Activated CD8-positive, alpha-beta memory T cell treated with anti-CD3 and anti-CD28 coated beads for 36 hours (primary cell): ENCODE data around the gene IFNA1. TPM values are rescaled to one million over a fixed set of nuclear protein-coding genes. Genes with fewer than 3 reads are reported as not detected.
"Not testable (repeated sequence)": the region's sequence is repeated elsewhere in the genome, so short reads cannot be mapped to it uniquely, and the experiment has no call there.

Experiments
- CTCF ChIA-PET: fragments of 350-600 bp; sonication (Branson Sonifier 250); formaldehyde crosslinking; loops from one replicate; lab custom pipeline; 2021; ENCODE audit warnings: antibody characterized with exemption; lab: Charles Lee
- POLR2A ChIA-PET: fragments of 350-600 bp; sonication (Branson Sonifier 250); formaldehyde crosslinking; loops from one replicate; lab custom pipeline; 2021; ENCODE audit warnings: antibody characterized with exemption; lab: Charles Lee
- total RNA-seq, 2 experiments: library from RNA; stranded (reverse); gene quantifications; one replicate each; pipeline ENCODE4 v1.2.3, GENCODE V29; 2021

IFNA1 gene
- total RNA-seq, 2 experiments from 2014 or later = not detected

DNA sequence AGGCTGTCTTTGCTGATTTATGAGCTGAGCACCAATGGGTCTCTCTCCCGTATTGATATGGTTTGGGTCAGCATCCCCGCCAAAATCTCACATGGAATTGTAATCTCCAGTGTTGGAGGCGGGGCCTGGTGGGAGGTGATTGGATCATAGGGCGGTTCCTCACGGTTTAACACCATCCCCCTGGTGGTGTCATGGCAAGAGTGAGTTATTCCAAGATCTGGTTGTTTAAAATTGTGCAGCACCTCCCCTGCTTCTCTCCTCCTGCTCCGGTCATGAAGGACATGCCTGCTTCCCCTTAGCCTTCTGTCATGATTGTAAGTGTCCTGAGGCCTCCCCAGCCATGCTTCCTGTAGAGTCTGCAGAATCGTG is 5.2 kb upstream of the IFNA1 start:
- POLR2A ChIA-PET = not testable (repeated sequence)

DNA sequence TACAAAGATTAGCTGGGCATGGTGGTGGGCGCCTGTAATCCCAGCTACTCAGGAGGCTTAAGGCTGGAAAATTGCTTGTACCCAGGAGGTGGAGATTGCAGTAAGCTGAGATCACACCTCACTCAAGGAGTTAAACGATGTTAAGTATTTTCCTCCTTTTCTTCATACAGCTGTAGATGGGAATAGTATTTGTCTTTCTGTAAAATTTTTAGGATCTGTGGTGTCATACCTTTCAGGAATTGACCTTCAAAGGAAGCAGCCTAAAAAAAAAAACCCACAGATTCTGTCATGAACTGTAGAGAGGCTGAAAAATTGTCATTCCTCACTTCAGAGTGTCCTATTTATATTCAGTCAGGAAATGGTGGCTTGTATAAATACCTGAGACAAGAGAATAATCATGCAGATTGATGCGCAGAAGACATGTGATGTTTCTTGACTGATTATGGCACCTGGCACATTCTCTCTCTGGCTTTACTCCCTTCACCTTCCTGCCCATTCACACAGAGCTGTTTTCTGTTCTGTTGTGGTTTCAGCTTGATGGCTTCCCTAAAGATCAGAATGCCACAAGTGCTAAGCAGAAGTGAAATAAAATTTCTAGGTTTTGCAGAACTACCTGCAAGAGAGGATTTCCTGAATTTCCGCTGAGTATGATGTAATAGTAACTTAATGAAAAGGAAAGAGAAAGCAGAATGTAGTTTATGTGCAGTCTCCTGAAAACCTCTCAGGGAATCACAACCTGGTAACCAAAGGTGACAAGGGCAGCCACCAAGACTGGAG is 3.8 kb downstream of the IFNA1 start:
- CTCF ChIA-PET = no interaction called here
- POLR2A ChIA-PET = no interaction called here

More for the DNA sequence above, 5.2 kb upstream of the IFNA1 start:
- CTCF ChIA-PET = interaction anchor here (0.9 to 1.3 kb wide), 3 partner anchors 10 to 141 kb away, joined by 3 to 4 read pairs (median 3); no protein-coding TSS in a partner anchor

DNA sequence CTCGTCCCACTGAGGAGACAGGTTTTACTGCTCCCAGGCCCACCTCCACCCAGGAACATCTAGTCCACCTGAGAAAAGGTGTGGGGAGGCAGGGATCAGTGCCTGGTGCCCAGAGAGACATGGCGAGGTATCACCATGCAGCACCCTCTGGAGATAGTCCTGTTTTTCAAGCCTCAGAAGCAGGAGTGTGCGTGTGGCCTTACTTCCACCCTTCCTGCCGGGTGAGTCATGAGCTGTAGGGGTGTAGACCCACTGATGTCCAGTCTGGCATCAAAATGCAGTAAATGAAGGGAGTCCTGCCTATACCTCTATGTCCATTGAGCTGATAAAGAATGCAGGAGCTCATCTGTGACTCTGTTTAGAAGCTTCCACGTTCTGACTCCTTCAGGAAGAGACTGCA is 9.1 kb downstream of the IFNA1 start:
- CTCF ChIA-PET = not testable (repeated sequence)

DNA sequence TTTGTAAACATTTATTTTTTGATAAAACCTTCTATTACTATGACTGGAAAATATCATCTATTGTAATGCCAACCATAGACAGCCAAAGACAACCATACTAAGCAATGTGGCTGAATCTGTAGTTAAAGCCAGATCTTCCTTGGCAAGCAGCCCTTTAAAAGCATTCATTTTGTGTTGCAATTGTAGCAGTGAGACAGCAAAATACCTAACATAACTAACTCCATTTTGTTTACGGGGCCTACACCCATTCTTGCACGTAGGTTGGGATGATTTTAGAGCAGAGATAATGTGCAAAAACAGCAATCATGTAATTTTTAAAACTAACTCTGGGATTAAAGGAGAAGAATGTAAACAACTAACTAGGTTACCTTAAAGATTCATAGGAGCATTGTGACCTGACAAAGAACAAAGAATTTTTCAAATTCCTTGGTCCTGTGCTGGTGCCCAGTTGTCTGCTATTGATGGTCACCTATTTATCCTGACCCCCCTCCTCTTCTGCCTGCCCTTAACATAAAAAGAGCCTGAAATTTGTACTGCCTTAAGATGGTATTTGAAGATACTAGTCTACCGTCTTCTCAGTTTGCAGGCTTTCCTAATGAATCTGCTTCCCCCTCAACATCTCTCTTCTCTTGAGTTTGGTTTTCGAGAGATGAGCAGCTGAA is 10.6 kb downstream of the IFNA1 start:
- ChIA-PET POLR2A (no interaction called here), CTCF (no interaction called here)

More for the DNA sequence above, 9.1 kb downstream of the IFNA1 start:
- POLR2A ChIA-PET = not testable (repeated sequence)

DNA sequence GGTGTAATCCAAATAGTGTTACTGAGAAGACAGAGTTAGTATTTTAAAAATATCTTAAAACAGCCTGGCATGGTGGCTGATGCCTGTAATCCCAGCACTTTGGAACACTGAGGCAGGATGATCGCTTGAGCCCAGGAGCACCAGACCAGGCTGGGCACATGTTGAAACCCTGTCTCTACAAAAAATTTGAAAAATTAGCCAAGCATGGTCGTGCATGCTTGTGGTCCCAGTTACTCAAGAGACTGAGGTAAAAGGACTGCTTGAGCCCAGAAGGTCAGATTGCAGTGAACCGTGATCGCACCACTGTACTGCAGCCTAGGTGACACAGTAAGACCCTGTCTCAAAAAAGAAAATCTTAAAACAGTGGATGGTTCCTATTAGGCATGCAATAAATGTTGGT is 12.4 kb downstream of the IFNA1 start:
- POLR2A ChIA-PET = no interaction called here
- CTCF ChIA-PET = no interaction called here

DNA sequence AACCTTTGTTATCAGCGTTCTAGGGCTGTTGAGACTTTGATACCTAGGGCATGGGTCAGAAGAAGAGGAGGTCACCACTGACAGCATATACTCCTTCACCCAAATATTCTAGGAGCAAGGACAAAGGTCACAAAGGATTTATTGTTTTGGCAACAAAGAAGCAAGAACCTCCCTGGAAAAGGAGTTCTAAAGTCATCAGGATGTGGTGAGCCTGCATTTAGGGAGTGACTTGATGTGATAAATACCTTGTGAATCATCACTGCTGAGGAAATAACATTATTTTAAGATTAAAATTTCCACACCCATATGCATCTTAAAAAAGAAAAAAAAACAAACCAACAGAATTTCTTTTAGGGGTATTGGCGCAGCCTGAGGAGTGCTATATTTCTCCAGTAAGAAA is 13.9 kb downstream of the IFNA1 start:
- ChIA-PET CTCF (interaction anchor here (1.0 to 1.8 kb wide), 2 partner anchors 134 to 136 kb away, joined by 3 to 12 read pairs; no protein-coding TSS in a partner anchor), POLR2A (no interaction called here)

DNA sequence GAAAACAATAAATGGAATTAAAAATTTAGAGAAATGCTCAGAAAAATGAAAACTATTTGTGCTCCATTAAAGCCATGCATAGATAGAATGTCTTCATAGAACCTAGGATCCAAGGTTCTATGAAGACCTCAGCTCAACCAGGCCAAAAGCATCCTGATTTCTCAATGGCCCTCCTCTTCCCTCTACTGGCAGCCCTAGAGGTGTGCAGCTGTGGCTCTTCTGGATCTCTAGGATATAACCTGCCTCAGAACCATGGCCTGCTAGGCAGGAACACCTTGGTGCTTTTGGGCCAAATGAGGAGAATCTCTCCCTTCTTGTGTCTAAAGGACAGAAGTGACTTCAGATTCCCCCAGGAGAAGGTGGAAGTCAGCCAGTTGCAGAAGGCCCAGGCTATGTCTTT is 15.1 kb downstream of the IFNA1 start:
- CTCF ChIA-PET = interaction anchor here (0.6 to 1.8 kb wide), 3 partner anchors 135 to 220 kb away, joined by 3 to 12 read pairs (median 3); no protein-coding TSS in a partner anchor
- POLR2A ChIA-PET = no interaction called here

DNA sequence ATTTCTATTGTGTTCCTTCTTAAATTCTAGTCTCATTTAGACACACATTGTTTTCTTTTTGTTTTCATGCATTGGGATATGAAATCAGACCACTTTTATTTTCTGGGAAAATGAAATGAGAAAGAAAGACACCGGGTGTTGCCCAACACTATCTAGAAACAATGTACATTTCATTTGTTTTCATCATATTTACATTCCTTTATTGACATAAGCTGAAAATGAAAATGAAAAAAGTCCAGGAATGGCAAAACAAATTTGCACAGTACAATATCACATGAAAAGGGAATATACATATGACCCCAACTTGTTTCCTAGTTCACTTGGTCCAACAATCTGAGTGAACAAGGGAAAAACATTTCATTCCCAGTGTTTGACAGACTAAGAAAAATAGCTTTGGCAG is 21.1 kb downstream of the IFNA1 start:
- POLR2A ChIA-PET = no interaction called here
- CTCF ChIA-PET = no interaction called here

DNA sequence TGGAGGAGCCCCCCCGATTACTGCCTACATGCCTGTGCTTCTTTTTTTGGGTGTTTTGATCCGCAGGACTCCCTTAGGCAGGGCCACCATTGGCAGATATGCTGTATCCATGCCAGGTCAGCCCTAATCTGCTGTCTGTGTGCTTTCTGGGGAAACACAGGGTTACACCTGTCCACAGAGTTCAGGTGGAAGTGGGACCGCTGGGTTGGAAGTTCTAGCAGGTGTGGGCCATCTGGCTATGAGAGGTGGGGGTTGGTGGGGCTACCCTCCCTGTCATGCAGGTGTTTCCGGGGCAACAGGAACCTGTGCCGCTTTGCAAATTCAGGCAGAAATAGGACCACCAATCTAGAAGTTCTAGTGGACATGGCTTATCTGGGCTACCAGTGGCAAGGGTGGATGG is 24.9 kb downstream of the IFNA1 start:
- POLR2A ChIA-PET = no interaction called here
- CTCF ChIA-PET = interaction anchor here (0.7 to 1.7 kb wide), 7 partner anchors 36 to 781 kb away, joined by 3 to 11 read pairs (median 3); no protein-coding TSS in a partner anchor

DNA sequence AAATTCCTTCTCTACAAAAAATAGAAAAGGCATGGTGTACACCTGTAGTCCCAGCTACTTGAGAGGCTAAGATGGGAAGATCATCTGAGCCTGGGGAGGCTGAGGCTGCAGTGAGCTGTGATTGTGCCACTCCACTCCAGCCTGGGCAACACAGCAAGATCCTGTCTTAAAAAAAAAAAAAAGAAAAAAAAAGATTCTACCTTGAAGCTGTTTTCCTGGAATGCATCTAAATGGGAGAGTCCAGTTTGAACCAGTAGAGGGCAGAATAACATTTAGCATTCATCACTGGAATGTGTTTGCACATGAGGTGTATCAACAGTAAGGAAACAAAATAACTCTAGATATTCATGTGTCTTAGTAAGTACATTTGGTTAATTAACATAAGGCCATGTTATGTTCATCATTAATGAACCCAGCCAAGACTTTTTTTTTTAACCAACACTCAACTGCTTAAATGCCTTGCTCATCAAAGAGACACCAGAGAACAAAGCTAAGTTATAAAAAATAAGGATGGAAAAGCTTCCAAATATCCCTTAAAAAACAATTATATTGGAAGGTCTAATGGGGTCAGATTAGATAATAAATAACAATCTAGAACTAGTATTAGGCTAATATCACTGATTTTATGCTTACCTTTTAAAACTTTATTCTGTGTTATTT is 25.8 kb downstream of the IFNA1 start:
- POLR2A ChIA-PET = no interaction called here
- CTCF ChIA-PET = interaction anchor here (0.7 to 1.7 kb wide), 12 partner anchors 35 to 782 kb away, joined by 3 to 11 read pairs (median 3); no protein-coding TSS in a partner anchor

DNA sequence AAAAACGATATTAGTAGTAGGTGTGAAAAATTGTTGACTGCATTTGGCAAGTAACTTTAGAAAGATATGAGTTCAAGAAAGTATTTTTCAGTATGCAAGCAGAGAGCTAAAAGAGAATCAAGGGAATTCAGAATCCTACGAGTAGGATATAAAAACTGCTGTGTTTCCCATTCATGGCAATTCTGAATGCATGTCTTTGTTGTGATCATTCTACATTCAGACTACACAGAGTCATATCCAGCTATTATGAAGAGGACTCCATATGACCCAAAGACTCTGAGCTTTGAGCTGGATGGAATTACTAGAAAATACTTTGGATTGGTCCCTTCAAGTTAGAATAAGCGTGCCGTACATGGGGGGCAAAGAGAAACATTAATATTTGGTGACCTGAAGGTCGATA is 29.9 kb downstream of the IFNA1 start:
- ChIA-PET CTCF (no interaction called here), POLR2A (no interaction called here)

DNA sequence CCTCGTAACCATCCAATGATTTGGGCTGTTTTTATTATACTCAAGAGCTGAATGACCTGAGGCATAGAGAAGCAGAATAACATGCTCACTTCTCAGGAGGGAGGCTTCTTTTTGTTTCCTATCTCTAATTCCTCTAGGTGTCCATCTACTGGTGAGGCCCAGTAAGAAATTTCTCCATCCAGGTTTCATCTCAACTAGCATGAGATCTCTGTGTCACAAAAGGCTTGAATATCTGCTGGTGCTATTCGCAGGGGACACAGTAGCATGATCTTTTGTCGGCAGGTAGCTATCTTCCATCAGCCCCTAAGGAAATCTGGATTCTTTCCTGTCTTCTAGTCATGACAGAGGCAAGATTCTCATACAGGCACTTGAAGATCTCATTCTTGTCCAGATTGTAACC is 33.0 kb downstream of the IFNA1 start:
- CTCF ChIA-PET = interaction anchor here (0.6 to 1.3 kb wide), 2 partner anchors 10 to 86 kb away, joined by 3 to 5 read pairs; no protein-coding TSS in a partner anchor
- POLR2A ChIA-PET = no interaction called here

DNA sequence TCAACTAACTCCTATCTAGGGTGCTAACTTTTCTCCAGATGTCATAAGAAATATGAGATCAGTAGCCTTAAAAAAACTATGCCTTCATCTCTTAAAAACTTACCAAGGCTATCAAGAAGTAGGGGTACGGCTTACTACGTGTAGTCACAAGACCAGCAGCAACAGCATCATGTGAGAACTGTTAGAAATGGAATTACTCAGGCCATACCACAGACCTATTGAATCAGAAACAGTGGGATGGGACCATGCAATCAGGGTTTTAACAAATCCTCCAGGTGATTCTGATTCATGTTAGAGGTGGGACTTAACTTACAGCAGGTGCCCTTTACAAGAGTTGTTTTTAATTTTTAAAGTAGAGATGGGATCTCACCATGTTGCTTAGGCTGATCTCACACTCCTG is 37.2 kb downstream of the IFNA1 start:
- ChIA-PET POLR2A (no interaction called here), CTCF (no interaction called here)

DNA sequence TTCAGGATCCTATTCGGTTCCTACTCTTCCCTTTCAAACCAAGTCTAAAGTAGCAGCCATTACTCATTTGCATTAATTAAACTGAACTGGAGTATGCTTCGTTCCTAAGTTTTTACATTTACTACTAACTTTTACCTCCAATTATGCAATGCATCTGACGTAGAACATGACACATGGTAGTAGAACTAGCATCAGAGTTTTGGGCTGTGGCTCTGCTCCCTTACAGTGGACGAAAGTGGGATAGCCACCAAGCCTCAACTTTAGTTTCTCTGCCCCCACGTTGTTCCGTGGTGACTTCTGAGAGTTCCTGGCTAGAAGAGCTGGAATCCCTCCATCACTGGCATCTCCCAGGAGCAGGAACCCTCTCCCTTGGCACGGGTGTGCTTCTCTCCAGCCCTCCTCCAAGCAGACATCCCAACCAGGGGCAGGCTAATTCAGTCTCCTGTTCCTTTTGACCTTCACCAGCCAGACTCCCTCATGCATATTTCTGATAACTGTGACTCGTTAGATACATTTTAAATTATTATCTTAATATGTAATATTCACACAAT is 39.0 kb downstream of the IFNA1 start:
- POLR2A ChIA-PET = no interaction called here
- CTCF ChIA-PET = no interaction called here

DNA sequence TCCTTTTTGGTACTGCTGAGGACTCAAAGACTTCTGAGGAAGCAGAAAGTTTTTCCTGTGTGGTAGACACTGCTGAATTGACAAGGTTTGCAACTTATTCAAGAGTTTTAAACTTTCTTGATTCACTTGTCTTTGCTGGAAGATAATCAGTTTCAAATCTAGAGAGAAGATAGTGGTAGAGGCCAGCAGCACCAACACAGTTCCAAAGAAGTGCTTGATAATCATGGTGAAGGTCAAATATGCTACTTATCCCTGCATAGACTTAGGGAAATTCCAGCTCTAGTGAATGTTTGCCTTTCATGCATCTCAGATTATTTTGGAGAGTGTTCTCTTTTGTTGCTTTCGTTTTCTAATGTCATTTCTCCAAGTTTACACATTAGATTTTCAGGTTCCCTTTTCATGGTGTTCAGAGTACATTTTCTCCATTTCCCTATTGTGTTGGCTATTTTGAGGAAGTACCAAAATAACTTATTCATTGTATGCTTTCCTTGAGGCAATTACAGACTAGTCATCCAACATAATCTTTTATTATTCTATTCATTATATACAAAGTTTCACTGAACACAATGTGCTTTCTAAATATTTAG is 41.3 kb downstream of the IFNA1 start:
- CTCF ChIA-PET = no interaction called here
- POLR2A ChIA-PET = no interaction called here

DNA sequence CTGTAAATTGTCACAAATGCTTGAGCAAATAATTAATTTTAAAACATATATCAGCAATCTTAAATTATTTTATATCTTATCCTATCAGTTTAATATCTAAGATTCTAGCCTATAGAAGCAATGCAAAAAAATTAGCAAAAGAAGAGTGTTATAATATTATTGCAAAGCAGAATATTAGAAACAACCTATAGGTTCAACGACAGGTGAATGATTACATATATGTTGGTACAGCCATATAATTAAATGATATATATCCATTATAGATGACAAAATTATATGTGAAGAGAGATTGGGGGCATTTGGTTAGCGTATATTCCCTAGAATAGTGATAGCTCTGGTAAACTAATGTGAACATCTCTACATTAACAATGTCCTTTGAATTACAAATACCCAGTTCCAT is 42.0 kb downstream of the IFNA1 start, which contains the start of gene IFNE:
TSS of gene IFNE (minus strand) at position 101 of the 400 bp plus-strand sequence. CDS start 619 bp downstream, outside the sequence.
- POLR2A ChIA-PET = no interaction called here
- CTCF ChIA-PET = no interaction called here
